Spleen (tissue), 7 donors: ENCODE data around the gene FADS2.

Experiments
- CTCF ChIP-seq, 11 experiments: fragments of 200-600 bp in 7 of 11; fragments of 450-650 bp in 4 of 11; sonication (generic) in 4 of 11; IDR thresholded peaks in 8 of 11; conservative IDR thresholded peaks in 3 of 11; 1 replicate in 7 of 11; 2 replicates in 4 of 11; pipeline versions ENCODE4 v1.4.0 to v1.8.0; 2016 to 2021; ENCODE audit warnings: antibody characterized with exemption in 11 of 11, inconsistent platforms in 4 of 11, mild to moderate bottlenecking in 1 of 11
- POLR2AphosphoS5 ChIP-seq, 3 donors: sonication (generic); formaldehyde crosslinking; IDR thresholded peaks; one replicate each; pipeline ENCODE4 v1.5.1; 2017; ENCODE audit warnings: antibody characterized with exemption in 3 of 3
- donor health status: DM: no; HTN: no; CAD: no; lungs with moderate emphysema.
- donor health status: DM: no; HTN: no; CAD: no.
- donor health status: DM: no; HTN: no; CAD: no.

- TF ChIP-seq CTCF (IDR thresholded peaks at IDR 0.05 in 8 of 11, conservative IDR thresholded peaks at IDR 0.05 in 3 of 11), result no peak
- peak in 1 of 3 donors; percentile 33 for TF ChIP-seq POLR2AphosphoS5 (IDR thresholded peaks at IDR 0.05)
These were observed 76.5 kb downstream of the FADS2 start for GRCh38 chr11:61904539-61905048.
